LNCaP clone FGC (cell line): ENCODE data around the gene NELFA.

Source experiments
- DNase-seq: peaks from one replicate; pipeline ENCODE4 v3.0.0-alpha.2; 2011; ENCODE audit warnings: low read depth
- H3K4me3 ChIP-seq: 2 replicates; pipeline ENCODE4 v1.5.1; 2011; ENCODE audit warnings: mild to moderate bottlenecking, low read depth, low read length, control low read depth
- CTCF ChIP-seq: IDR thresholded peaks from 2 replicates; pipeline ENCODE4 v1.5.1; 2012; ENCODE audit warnings: mild to moderate bottlenecking; ENCODE audit not compliant: control insufficient read depth, insufficient read depth; ENCODE audit errors: extremely low read depth

Gene NELFA

GRCh38 chr4:2008921-2009650 lies at the start of gene NELFA:
NELFA (minus strand) TSS chr4:2008974; CDS start chr4:2008959, 15 bp downstream.
- H3K4me3 ChIP-seq, result peak within 1 kb of the TSS; percentile 82
- DNase-seq, result peak; percentile 93
- TF ChIP-seq CTCF, result no peak

DNA sequence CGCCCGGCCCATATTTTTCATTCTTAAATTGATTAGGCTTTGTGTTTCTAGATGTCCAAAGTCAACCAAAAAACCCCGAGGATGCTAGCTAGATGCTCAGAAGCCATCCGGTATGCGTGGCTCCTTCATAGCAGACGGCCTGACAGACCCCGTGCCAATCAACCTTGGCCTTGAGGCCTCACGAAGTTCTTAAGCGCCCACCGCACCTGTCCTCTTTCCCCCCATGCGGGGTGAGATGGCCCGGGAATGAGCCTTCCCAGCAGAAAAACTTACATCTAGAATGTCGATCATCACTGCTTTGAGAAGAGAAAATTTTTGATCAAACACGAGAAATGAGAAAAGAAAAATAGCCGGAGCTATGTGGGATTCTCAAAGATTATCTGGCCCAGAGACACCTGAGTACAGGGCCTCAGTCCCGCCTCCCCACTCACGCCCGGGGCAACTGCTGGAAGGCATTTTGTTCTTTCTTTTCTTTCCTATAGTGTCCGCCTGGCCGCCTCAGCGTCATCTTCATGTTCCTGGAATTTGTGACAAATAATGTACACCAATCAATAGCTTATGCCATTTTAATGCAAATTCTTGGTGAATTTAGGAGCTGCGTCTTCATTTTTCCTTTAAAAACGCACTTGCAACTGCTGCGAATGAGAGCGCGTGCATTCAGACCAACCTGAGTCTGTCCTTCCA lies 48.8 kb upstream of the NELFA start:
- no peak for TF ChIP-seq CTCF
- H3K4me3 ChIP-seq, result no peak overlapping the region
- DNase-seq, result no peak

DNA sequence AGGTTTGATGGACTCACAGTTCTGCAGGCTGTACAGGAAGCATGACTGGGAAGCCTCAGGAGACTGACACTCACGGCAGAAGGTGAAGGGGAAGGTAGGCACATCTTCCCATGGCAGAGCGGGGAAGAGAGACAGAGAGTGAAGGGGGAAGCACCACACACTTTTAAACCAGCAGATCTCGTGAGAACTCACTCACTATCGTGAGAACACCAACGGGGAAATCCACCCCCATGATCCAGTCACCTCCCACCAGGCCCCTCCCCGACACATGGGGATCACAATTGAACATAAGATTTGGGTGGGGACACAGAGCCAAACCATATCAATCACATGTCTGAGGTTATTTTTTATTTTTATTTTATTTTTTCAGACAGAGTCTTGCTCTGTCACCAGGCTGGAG lies 45.4 kb upstream of the NELFA start:
- DNase-seq, result no peak
- no peak overlapping the region for H3K4me3 ChIP-seq
- no peak for TF ChIP-seq CTCF

DNA sequence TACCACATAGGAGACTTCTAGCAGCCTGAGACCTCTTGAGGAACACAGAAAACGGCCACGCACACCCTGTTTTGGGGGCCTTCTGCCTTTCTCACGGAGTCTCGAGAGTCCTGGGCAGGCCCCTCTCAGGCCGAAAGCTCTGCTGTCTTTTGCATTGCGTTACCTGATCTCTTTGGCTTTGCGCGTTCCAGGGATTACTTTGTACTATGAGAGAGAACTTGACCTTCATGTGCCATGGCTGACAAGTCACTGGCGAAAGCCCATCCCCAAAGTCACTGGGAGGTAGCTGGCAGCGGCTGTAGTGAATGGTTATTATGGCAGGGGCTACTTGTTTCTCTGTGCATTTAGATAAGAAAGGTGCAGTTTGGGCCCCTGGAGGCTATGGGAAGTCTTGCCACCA lies 42.3 kb upstream of the NELFA start:
- H3K4me3 ChIP-seq, result no peak overlapping the region
- TF ChIP-seq CTCF, result no peak
- no peak for DNase-seq

DNA sequence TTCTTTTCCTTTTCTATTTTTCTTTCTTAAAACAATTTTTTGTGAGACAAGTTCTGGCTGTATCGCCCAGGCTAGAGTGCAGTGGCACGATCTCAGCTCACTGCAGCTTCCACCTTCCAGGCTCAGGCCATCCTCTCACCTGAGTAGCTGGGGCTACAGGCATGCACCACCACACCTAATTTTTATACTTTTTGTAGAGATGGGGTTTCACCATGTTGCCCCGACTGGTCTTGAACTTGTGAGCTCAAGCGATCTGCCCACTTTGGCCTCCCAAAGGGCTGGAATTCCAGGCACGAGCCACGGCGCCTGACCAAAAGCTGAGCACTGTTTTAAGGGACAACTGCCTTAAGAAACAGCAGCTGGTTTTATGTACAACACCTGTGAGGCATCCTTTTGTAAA lies 41.0 kb upstream of the NELFA start:
- no peak overlapping the region for H3K4me3 ChIP-seq
- TF ChIP-seq CTCF, result no peak
- no peak for DNase-seq

DNA sequence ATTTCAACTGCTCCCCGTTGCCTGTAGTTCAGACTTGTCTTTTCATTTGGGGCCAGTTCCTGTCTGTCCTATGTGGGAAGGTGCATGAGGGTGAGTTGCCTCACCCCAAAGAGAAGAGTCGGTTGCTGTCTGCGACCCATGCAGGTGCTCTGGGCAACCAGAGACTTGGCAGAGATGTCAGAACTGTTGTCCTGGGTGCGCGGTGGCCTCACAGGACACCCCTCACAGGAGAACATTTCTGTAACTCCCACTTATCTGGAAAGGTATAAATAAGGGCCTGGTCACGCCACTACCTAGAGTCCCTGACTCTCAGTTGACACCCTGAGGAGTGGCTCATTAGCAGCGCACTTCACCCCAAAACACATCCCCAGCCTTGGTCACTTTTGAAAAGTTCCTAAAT lies 40.6 kb upstream of the NELFA start:
- H3K4me3 ChIP-seq, result no peak overlapping the region
- DNase-seq, result no peak
- no peak for TF ChIP-seq CTCF

- no peak for TF ChIP-seq CTCF
- no peak overlapping the region for H3K4me3 ChIP-seq
- DNase-seq, result no peak
Observed at GRCh38 chr4:2048831-2049230, 40.1 kb upstream of the NELFA start.
